Measurements from ENCODE around the gene MCOLN3.
"Not testable (repeated sequence)": the region's sequence is repeated elsewhere in the genome, so short reads cannot be mapped to it uniquely, and the experiment has no call there.

Gene MCOLN3

DNA sequence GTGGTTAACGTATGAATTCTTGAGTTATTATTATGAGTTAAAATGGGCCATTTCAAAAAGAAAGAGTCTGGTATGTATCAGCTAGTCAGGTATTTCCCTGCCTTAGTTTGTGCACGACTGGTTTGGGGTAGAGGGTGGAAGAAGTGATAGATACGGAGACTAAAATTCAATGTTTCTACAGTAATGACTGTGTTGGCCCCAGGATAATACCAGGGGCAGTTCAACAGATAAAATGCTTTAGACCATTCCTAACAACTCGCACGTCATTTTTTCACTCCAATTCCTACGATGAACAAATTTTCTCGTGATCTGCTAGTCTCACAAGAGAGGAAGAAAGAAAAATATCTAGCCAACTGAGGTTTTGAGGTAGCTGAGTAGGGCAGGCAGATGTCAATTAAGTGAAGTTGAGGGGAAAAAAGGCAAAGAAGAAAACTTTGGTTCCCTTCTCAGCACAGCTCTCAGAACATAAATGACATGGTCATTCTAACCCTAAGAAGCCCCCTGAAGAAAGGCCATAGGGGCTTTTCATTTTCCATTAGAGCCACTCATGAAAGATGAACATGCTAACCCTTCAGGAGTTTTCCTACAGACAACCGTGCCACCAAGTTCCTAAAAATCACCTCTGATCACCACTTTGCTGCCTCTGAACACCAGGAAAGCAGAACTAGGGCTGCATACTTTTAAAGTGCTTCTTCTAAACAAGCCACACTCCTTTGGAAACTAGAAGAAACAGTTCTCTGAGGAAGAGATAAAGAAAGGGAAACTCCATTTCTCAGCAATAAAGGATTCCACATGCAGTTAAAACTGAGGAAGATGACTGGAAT lies 57.0 kb downstream of the MCOLN3 start:
- DNase-seq (ENCODE audit: low read depth) = no peak

DNA sequence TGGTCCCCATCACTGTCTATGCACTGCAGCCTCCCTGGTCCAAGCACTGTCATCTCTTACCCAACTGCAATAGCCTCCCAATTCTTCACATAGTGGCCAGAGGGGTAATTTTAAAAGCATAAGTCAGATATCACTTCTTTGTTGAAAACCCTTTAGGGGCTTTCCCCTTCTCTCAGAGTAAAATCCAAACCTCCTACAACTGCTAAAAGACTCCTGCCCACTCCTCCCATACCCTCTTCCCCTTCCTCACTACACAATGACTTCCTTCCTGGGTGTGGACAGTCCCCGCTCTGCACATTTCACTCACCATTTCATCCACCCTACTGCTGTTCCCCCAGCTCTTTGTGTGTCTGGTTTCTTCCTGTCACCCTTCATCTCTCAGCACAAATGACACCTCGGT lies 59.7 kb downstream of the MCOLN3 start:
- no peak for DNase-seq (ENCODE audit: low read depth)

DNA sequence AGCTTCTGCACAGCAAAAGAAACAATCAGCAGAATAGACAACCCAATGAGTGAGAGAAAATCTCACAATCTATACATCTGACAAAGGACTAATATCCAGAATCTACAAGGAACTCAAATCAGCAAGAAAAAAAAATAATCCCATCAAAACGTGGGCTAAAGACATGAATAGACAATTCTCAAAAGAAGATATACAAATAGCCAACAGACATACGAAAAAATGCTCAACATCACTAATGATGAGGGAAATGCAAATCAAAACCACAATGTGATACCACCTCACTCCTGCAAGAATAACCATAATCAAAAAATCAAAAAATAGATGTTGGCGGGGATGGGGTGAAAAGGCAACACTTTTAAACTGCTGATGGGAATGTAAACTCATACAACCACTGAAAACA lies 61.7 kb downstream of the MCOLN3 start:
- DNase-seq (ENCODE audit: low read depth) = not testable (repeated sequence)

DNA sequence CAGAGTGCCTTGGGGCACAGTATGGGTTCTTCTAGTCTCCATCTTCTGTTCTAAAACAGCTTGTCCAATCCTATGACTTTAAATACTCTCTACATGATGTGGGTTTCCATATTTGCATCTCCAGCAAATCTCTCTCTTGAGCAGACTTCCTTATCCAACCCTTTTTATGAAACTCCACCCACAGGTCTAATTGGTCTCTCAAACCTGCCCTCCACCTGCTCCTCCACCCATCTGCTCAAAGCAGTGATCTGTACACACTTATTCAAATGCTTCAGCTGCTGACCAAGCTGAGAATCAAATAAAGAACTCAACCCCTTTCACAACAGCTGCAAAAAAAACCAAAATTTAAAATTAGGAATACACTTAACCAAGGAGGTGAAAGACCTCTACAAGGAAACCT lies 62.9 kb downstream of the MCOLN3 start:
- no peak for DNase-seq (ENCODE audit: low read depth)

DNA sequence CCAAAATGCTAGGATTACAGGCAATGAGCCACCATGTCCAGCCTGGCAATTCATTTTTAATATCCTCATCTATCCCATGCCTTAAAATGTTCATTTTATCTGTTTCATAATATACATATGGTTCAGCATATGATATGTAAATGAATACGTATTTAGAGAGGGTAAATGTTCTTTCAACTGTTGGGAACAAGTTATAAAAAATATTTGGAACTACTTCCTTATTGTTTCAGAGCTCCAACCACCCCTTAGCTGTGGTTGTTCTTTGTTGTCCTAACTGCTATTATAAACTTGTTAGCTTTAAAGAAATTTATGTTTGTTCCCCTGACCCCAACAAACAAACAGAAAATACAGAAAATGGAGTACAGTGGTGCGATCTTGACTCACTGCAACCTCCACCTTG lies 65.9 kb downstream of the MCOLN3 start:
- DNase-seq (ENCODE audit: low read depth) = no peak

- no peak for DNase-seq (ENCODE audit: low read depth)
Observed at GRCh38 chr1:84975035-84975434, 73.3 kb downstream of the MCOLN3 start.

GRCh38 chr1:84973498-84974334 lies 74.6 kb downstream of the MCOLN3 start:
- DNase-seq (ENCODE audit: low read depth) = peak; percentile 71

DNA sequence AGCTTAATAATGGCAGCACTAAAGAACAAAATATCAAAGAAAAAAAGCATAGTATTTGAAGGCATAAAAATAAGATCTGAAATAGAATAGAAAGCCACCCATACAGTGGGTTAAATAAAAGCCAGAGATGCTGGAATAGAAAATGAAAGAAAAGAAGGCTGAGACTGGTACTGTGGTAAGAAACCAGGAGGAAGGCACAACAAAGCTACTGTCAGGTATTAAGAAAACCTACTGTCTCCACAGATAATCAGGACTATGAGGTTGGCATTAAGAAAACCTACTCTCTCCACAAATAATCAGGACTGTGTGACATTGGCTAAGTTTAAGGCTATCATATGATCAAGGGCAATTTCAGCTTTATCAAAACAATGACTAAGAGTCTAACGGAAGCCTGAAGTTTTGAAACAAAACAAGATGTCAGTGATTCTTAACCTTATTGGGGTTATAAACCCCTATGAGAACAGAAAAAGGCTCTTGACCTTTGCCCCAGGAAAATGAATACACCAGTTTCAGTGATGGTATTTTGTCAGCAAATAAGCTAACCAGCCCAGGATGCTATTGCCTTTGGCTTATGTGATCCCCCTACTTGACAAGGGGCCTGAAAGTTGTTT lies 75.8 kb downstream of the MCOLN3 start:
- peak; percentile 60 for DNase-seq (ENCODE audit: low read depth)

GRCh38 chr1:84971957-84972356 lies 76.3 kb downstream of the MCOLN3 start:
- no peak for DNase-seq (ENCODE audit: low read depth)

GRCh38 chr1:84969489-84970250 lies 78.6 kb downstream of the MCOLN3 start:
- no peak for DNase-seq (ENCODE audit: low read depth)

GRCh38 chr1:84968865-84969264 lies 79.4 kb downstream of the MCOLN3 start:
- DNase-seq (ENCODE audit: low read depth) = no peak

- no peak for DNase-seq (ENCODE audit: low read depth)
Observed at GRCh38 chr1:84968101-84968500, 80.2 kb downstream of the MCOLN3 start.

Data from iris pigment epithelial cell (primary cell).